PC-9 (cell line): ENCODE results near the gene CASS4. TPM values are rescaled to one million over a fixed set of nuclear protein-coding genes. Genes with fewer than 3 reads are reported as not detected.

Source experiments
- BruUV-seq: library from RNA; stranded (reverse); fragments of 400-500 nt; replicated peaks from 2 replicates; lab custom pipeline; 2021; lab: Mats Ljungman, UMichigan
- CTCF ChIA-PET: fragments of 300-600 bp; sonication (Branson Sonifier 250); formaldehyde crosslinking; loops from one replicate; lab custom pipeline; 2022; ENCODE audit warnings: antibody characterized with exemption; lab: Charles Lee
- POLR2A ChIA-PET: fragments of 300-600 bp; sonication (Branson Sonifier 250); formaldehyde crosslinking; loops from one replicate; lab custom pipeline; 2022; ENCODE audit warnings: antibody characterized with exemption; ENCODE audit not compliant: unreplicated experiment; lab: Charles Lee
- DNase-seq, 2 experiments: peaks; one replicate each; pipeline versions ENCODE4 v3.0.0 to v3.0.0-alpha.2; 2015 to 2022; ENCODE audit warnings: mixed read lengths in 1 of 2
- H2AFZ ChIP-seq: fragments of 200-600 bp; sonication (generic); 2 replicates; pipeline ENCODE4 v1.8.1; 2017; ENCODE audit warnings: antibody characterized with exemption
- H3F3A ChIP-seq: fragments of 200-600 bp; sonication (generic); 2 replicates; pipeline ENCODE4 v1.8.1; 2017; ENCODE audit warnings: antibody characterized with exemption, mild to moderate bottlenecking, low read depth; ENCODE audit not compliant: insufficient read depth
- H3K27ac ChIP-seq: fragments of 200-600 bp; sonication (generic); 2 replicates; pipeline ENCODE4 v1.6.1; 2016; ENCODE audit warnings: mixed run types
- H3K27me3 ChIP-seq: fragments of 200-600 bp; sonication (generic); 2 replicates; pipeline ENCODE4 v1.6.1; 2016; ENCODE audit warnings: low read depth, mixed run types; ENCODE audit not compliant: insufficient read depth
- H3K36me3 ChIP-seq: fragments of 200-600 bp; sonication (generic); 2 replicates; pipeline ENCODE4 v1.6.1; 2016; ENCODE audit warnings: low read depth, mixed run types
- H3K4me1 ChIP-seq: fragments of 200-600 bp; sonication (generic); replicated peaks from 2 replicates; pipeline ENCODE4 v1.6.1; 2016; ENCODE audit warnings: mixed run types; ENCODE audit not compliant: insufficient read depth
- H3K4me2 ChIP-seq: fragments of 200-600 bp; sonication (generic); 2 replicates; pipeline ENCODE4 v1.6.1; 2017; ENCODE audit warnings: mixed run types
- H3K4me3 ChIP-seq: fragments of 200-600 bp; sonication (generic); 2 replicates; pipeline ENCODE4 v1.6.1; 2016; ENCODE audit warnings: mixed run types
- H3K79me2 ChIP-seq: fragments of 200-600 bp; sonication (generic); 2 replicates; pipeline ENCODE4 v1.6.1; 2017; ENCODE audit warnings: low read depth, mixed run types
- H3K9me2 ChIP-seq: fragments of 200-600 bp; sonication (generic); 2 replicates; pipeline ENCODE4 v1.8.1; 2017; ENCODE audit warnings: mild to moderate bottlenecking; ENCODE audit not compliant: insufficient read depth
- H3K9me3 ChIP-seq: fragments of 200-600 bp; sonication (generic); 2 replicates; pipeline ENCODE4 v1.8.1; 2016; ENCODE audit warnings: low read depth; ENCODE audit not compliant: insufficient read depth
- H4K20me1 ChIP-seq: fragments of 200-600 bp; sonication (generic); 2 replicates; pipeline ENCODE4 v1.8.1; 2017; ENCODE audit not compliant: insufficient read depth
- EZH2 ChIP-seq: fragments of 200-600 bp; sonication (generic); IDR thresholded peaks from 2 replicates; pipeline ENCODE4 v1.8.0; 2017; ENCODE audit warnings: antibody characterized with exemption, low read depth
- intact Hi-C: fragments of 100-400 bp; cut with micrococcal nuclease; formaldehyde crosslinking; loops from one replicate; pipeline ENCODE4 v1.10.0; 2022; ENCODE audit not compliant: unreplicated experiment
- total RNA-seq: library from RNA; stranded (reverse); gene quantifications from 2 replicates; pipeline ENCODE4 v1.2.3, GENCODE V29; 2021
- TF ChIP-seq, protein P1 (sequence below): fragments of 200-600 bp; sonication (generic); conservative IDR thresholded peaks from 2 replicates; pipeline ENCODE4 v1.6.1; 2017; ENCODE audit warnings: mixed run types, antibody characterized with exemption, mild to moderate bottlenecking, moderate library complexity

The CASS4 gene
- total RNA-seq, 1 experiment from 2014 or later, result 0.15 TPM

GRCh38 chr20:56422824-56423189 is 10.7 kb downstream of the CASS4 start:
- Histone ChIP-seq H3K9me2 (no peaks in the 10 kb centered on the region), H3K79me2 (no peaks in the 10 kb centered on the region), H2AFZ (no peak overlapping the region), H3K4me2 (peak overlapping the region; percentile 56), H3K27me3 (no peaks in the 10 kb centered on the region), H3K27ac (peak overlapping the region; percentile 55), H3K36me3 (no peaks in the 10 kb centered on the region), H3K4me1 (peaks cover 35% of the 10 kb centered on the region), H4K20me1 (no peaks in the 10 kb centered on the region), H3F3A (peaks cover 11% of the 10 kb centered on the region; the same call in 1 of the 2 replicates), H3K9me3 (no peaks in the 10 kb centered on the region), H3K4me3 (no peak overlapping the region)
- POLR2A ChIA-PET, result interaction anchor here (0.6 kb wide), 1 partner anchor 10 kb away, joined by 13 read pairs; no protein-coding TSS in a partner anchor
- no TSS peak for BruUV-seq
- TF ChIP-seq, protein P1, sequence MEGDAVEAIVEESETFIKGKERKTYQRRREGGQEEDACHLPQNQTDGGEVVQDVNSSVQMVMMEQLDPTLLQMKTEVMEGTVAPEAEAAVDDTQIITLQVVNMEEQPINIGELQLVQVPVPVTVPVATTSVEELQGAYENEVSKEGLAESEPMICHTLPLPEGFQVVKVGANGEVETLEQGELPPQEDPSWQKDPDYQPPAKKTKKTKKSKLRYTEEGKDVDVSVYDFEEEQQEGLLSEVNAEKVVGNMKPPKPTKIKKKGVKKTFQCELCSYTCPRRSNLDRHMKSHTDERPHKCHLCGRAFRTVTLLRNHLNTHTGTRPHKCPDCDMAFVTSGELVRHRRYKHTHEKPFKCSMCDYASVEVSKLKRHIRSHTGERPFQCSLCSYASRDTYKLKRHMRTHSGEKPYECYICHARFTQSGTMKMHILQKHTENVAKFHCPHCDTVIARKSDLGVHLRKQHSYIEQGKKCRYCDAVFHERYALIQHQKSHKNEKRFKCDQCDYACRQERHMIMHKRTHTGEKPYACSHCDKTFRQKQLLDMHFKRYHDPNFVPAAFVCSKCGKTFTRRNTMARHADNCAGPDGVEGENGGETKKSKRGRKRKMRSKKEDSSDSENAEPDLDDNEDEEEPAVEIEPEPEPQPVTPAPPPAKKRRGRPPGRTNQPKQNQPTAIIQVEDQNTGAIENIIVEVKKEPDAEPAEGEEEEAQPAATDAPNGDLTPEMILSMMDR, result no peak
- no peak for TF ChIP-seq EZH2
- intact Hi-C loops, result no loop called here
- DNase-seq, result no peak
- CTCF ChIA-PET, result no interaction called here

GRCh38 chr20:56423211-56423610 is 11.2 kb downstream of the CASS4 start:
- Histone ChIP-seq H3K4me1 (peaks cover 35% of the 10 kb centered on the region), H3K36me3 (no peaks in the 10 kb centered on the region), H3K27ac (peak overlapping the region; percentile 55; the same call in 1 of the 2 replicates), H3K9me2 (no peaks in the 10 kb centered on the region), H3F3A (peaks cover 11% of the 10 kb centered on the region; the same call in 1 of the 2 replicates), H3K27me3 (no peaks in the 10 kb centered on the region), H3K4me3 (no peak overlapping the region), H4K20me1 (no peaks in the 10 kb centered on the region), H3K4me2 (peak overlapping the region; percentile 56; the same call in 1 of the 2 replicates), H3K9me3 (no peaks in the 10 kb centered on the region), H3K79me2 (no peaks in the 10 kb centered on the region), H2AFZ (no peak overlapping the region)
- ChIA-PET POLR2A (interaction anchor here (0.6 kb wide), 1 partner anchor 10 kb away, joined by 8 read pairs; no protein-coding TSS in a partner anchor), CTCF (interaction anchor here (0.6 to 0.7 kb wide), 2 partner anchors 25 to 745 kb away, joined by 3 read pairs; no protein-coding TSS in a partner anchor)
- TF ChIP-seq, protein P1, result no peak
- no peak for TF ChIP-seq EZH2
- no peak for DNase-seq
- intact Hi-C loops, result no loop called here
- BruUV-seq, result no TSS peak

- POLR2A ChIA-PET, result interaction anchor here (0.6 kb wide), 1 partner anchor 11 kb away, joined by 8 read pairs; no protein-coding TSS in a partner anchor
- no peaks in the 10 kb centered on the region for H3K9me3 ChIP-seq
- no peaks in the 10 kb centered on the region for H3K79me2 ChIP-seq
- no peaks in the 10 kb centered on the region for H3K36me3 ChIP-seq
- peaks cover 35% of the 10 kb centered on the region for H3K4me1 ChIP-seq
- CTCF ChIA-PET, result interaction anchor here (0.7 kb wide), 1 partner anchor 744 kb away, joined by 3 read pairs; no protein-coding TSS in a partner anchor
- TF ChIP-seq EZH2, result no peak
- TF ChIP-seq, protein P1, result no peak
- H3K27me3 ChIP-seq, result no peaks in the 10 kb centered on the region
- H3K4me3 ChIP-seq, result no peak overlapping the region
- peaks cover 11% of the 10 kb centered on the region; the same call in 1 of the 2 replicates for H3F3A ChIP-seq
- no peak overlapping the region for H3K4me2 ChIP-seq
- H2AFZ ChIP-seq, result no peak overlapping the region
- DNase-seq, result no peak
- H3K27ac ChIP-seq, result no peak overlapping the region
- H3K9me2 ChIP-seq, result no peaks in the 10 kb centered on the region
- H4K20me1 ChIP-seq, result no peaks in the 10 kb centered on the region
- intact Hi-C loops, result no loop called here
- BruUV-seq, result no TSS peak
Measured at GRCh38 chr20:56423886-56424285, 11.8 kb downstream of the CASS4 start.
